Effector CD4-positive, alpha-beta T cell (primary cell): ENCODE measurements around the gene AUH.

ENCODE experiments used
- DNase-seq: peaks from one replicate; pipeline ENCODE4 v3.0.0-alpha.2; 2020

Gene AUH

GRCh38 chr9:91336786-91337185 is 24.9 kb downstream of the AUH start:
- DNase-seq = no peak

- DNase-seq = no peak
These were observed 27.7 kb downstream of the AUH start for GRCh38 chr9:91334053-91334452.

- DNase-seq = no peak
These were observed 28.2 kb downstream of the AUH start for GRCh38 chr9:91333551-91333950.

- DNase-seq = no peak
These were observed 29.0 kb downstream of the AUH start for GRCh38 chr9:91332546-91333231.

- no peak for DNase-seq
These were observed 29.9 kb downstream of the AUH start for GRCh38 chr9:91331849-91332248.

- no peak for DNase-seq
These were observed 33.5 kb downstream of the AUH start for GRCh38 chr9:91328186-91328585.

- DNase-seq = no peak
These were observed 40.0 kb downstream of the AUH start for GRCh38 chr9:91321691-91322090.

GRCh38 chr9:91320299-91320698 is 41.4 kb downstream of the AUH start:
- DNase-seq = no peak

- DNase-seq = no peak
These were observed 45.6 kb downstream of the AUH start for GRCh38 chr9:91316093-91316492.

GRCh38 chr9:91315191-91315590 is 46.5 kb downstream of the AUH start:
- no peak for DNase-seq

- DNase-seq = no peak
These were observed 48.9 kb downstream of the AUH start for GRCh38 chr9:91312717-91313325.

- no peak for DNase-seq
These were observed 51.7 kb downstream of the AUH start for GRCh38 chr9:91310037-91310436.

- DNase-seq = no peak
These were observed 53.5 kb downstream of the AUH start for GRCh38 chr9:91308191-91308590.

GRCh38 chr9:91307279-91307678 is 54.4 kb downstream of the AUH start:
- no peak for DNase-seq

GRCh38 chr9:91306296-91306630 is 55.5 kb downstream of the AUH start:
- DNase-seq = no peak

GRCh38 chr9:91305596-91306295 is 56.0 kb downstream of the AUH start:
- no peak for DNase-seq

- DNase-seq = no peak
These were observed 57.8 kb downstream of the AUH start for GRCh38 chr9:91303741-91304415.

GRCh38 chr9:91302831-91303230 is 58.9 kb downstream of the AUH start:
- DNase-seq = no peak

- no peak for DNase-seq
These were observed 60.6 kb downstream of the AUH start for GRCh38 chr9:91301161-91301560.

- no peak for DNase-seq
These were observed 63.4 kb downstream of the AUH start for GRCh38 chr9:91298311-91298710.

GRCh38 chr9:91297306-91297705 is 64.4 kb downstream of the AUH start:
- no peak for DNase-seq

GRCh38 chr9:91296354-91296753 is 65.4 kb downstream of the AUH start:
- DNase-seq = no peak

GRCh38 chr9:91295357-91295756 is 66.4 kb downstream of the AUH start:
- no peak for DNase-seq

- DNase-seq = no peak
These were observed 69.9 kb downstream of the AUH start for GRCh38 chr9:91291866-91292265.
